Daoy (cell line): ENCODE measurements around the gene AMELX. TPM values are rescaled to one million over a fixed set of nuclear protein-coding genes. Genes with fewer than 3 reads are reported as not detected.

ENCODE experiments used
- DNase-seq: peaks from one replicate; pipeline ENCODE4 v3.0.0-alpha.2; 2015; ENCODE audit warnings: low read depth
- total RNA-seq: library from RNA; depleted of rRNA; stranded (reverse); fragments of >200 nt; shearing (Covaris generic); gene quantifications from 2 replicates; pipeline ENCODE4 v1.2.3, GENCODE V29; 2014; rRNA removed

The AMELX gene
- total RNA-seq, 1 experiment from 2014 or later, result not detected

DNA sequence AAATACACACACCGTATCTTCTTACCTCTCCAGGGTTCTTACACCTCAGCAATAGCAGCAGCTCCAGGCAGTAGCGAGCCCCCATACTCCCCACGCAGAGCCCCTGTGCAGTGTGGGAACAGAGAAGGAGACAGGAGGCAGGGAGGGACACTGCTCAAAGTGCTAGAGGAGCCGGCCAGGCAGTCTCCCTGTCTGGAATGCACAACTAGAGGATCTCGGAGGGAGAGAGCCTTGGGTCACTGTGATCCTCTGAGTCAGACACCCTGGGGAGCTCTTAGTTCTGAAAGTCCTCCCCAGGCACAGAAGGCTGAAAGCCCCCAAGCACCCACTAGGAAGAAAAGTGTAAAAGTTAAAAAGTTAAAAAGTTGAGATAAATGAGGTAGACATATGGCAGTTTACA lies 16.0 kb downstream of the AMELX start:
- no peak for DNase-seq

DNA sequence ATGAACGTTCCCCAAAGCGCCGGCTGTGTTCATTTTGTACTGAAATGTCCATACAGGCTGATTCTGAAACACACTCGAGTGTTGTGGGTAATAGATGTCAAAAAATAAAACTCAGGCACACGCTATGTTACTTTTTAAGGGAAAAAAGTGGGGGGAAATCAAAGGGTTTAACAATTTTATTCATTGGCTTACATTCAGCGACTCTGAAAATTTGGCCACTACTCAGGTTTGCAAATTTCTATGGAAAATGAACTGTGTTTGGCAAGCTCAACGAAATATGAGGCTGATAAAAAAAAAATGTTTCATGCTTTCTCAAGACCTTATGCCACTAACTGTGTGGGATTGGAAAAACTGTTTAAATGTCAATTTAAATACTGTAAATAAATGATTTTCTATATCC lies 18.5 kb downstream of the AMELX start:
- DNase-seq, result no peak

- DNase-seq, result no peak
Measured at GRCh38 chrX:11319806-11320520, 26.8 kb downstream of the AMELX start.

GRCh38 chrX:11321986-11322385 lies 28.8 kb downstream of the AMELX start:
- no peak for DNase-seq

GRCh38 chrX:11328134-11328533 lies 34.9 kb downstream of the AMELX start:
- DNase-seq, result no peak

DNA sequence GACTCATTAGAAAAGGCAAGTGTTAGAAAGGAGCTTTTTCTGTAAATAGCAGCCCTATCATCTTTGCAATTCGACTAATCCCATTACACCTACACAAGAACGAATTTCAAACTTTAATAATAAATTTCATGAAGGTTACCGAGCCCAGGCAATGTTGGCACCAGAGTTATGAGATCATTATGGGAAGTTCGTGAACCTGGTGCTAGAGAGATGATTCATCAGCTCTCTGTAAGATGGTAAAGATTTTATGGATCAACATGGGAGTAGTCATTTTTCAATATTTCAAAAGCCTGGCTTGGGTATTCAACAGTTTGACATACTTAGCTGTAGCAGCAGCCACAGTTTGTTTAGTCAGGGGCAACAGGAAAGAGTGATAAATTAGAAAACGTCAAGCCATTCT lies 35.8 kb downstream of the AMELX start:
- no peak for DNase-seq

DNA sequence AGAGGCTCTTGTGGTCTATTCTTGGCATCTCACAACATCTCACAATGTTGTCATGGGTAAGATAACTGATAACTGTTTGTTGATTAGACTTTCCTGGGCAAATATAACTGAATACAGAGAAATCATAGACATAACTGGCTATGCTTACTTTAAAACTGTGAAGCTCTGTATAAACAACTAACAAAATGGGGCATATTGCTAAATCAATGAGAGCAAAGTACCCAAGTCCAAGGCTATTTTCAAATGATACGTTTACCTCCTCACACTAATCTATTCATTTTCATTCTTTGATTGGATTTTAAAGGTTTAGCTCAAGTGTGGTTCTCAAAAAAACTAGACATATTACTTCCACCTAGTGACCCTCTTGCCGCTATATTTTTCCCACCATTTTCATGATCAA lies 38.6 kb downstream of the AMELX start:
- DNase-seq, result no peak

DNA sequence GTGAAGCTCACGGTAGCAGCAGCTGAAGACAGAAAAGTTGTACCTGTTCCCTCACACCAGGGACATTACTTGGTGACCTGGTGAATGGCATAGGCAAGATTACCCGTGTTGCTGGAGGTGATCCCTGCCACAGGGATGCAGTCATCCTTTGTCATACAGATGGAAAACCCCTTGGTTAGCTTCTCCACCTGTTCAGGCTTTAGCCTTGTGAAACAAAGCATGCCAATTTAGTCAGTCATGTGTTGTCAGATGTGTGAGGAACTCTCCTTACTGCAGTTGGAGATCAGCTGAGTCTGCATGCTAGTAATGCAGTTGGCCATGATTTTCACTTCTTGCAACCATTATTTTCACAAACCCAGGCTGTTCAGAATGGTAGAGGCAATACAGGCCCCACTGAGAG lies 41.0 kb downstream of the AMELX start:
- DNase-seq, result no peak

- DNase-seq, result no peak
Measured at GRCh38 chrX:11336201-11336600, 43.0 kb downstream of the AMELX start.

- DNase-seq, result no peak
Measured at GRCh38 chrX:11337292-11338009, 44.2 kb downstream of the AMELX start.

DNA sequence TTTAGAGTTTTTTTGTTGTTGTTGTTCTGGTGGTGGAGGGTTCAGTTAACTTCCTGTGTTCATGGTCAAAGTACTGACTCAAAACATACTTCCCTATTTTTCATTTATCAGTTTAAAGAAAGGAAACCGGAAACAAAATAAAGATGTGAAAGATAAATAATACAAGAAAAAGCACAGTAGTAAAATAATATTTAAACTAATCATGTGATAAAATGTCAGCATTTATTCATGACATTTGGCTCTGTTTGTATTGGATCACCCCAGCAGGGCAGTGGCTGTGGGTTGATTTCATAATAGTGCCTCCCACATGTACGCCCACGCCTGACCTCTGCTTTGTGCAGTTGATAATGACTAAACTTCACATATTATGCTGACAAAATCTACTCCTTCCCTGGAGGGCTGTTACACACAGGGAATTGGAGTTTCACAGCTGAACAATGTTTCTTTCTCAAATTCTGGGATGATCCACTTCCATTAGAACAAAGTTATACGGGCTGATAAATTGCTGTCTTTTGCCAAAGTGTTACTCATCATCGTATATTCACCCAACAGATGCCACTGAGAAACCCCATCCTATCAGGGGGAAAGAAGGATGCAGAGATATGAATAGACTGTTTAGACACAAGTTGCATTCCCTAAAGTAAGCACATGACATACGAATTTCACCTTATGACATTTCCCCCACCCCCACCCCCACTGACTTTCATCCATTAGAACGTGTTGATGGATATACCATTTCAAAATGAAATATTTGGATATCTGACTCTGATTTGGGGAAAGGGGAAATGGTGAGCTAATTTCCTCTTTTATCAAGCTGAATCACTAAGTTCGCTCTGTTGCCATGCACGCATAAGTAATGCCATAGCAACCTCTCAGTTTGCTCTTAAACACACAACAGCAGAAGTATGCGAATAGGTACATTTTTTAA lies 48.3 kb downstream of the AMELX start:
- DNase-seq, result peak; percentile 77

- no peak for DNase-seq
Measured at GRCh38 chrX:11342673-11343072, 49.5 kb downstream of the AMELX start.

GRCh38 chrX:11346121-11346682 lies 53.0 kb downstream of the AMELX start:
- DNase-seq, result no peak

DNA sequence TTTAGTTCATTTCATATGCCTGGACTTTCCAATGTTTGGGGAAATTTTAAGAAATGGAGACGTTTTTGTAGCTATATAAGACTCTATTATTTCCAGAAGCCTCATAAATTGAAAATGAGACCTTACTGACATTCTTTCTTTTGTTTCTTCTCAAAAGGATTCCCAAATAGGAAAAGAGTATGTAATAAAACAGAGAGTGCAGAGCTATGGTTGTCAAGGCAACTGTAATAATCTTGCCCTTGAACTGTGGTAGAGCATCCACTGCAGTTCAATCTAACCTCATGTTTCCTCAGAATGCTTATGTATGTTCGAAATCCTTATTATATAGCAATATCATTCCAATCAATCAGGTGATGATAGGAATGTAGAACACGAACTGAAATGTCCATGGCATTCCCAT lies 54.1 kb downstream of the AMELX start:
- DNase-seq, result no peak

- no peak for DNase-seq
Measured at GRCh38 chrX:11349020-11349419, 55.8 kb downstream of the AMELX start.

GRCh38 chrX:11349661-11350337 lies 56.6 kb downstream of the AMELX start:
- no peak for DNase-seq

Other genes starting within 250 kb of the AMELX start
- gene HCCS, start 182.1 kb upstream of the AMELX start, total RNA-seq, result 33.5 and 40.1 TPM in 2 replicates